HG02981 (cell line): ENCODE results near the gene EXOC2.
"Not testable (repeated sequence)": the region's sequence is repeated elsewhere in the genome, so short reads cannot be mapped to it uniquely, and the experiment has no call there.

Experiments used
- ATAC-seq: cut with Tn5 transposase; IDR thresholded peaks from one replicate; pipeline ENCODE4 v1.9.1; 2021; ENCODE audit warnings: mild to moderate bottlenecking, moderate library complexity; ENCODE audit not compliant: unreplicated experiment

EXOC2 gene

GRCh38 chr6:593139-593906 is 99.6 kb downstream of the EXOC2 start:
- ATAC-seq = no peak

DNA sequence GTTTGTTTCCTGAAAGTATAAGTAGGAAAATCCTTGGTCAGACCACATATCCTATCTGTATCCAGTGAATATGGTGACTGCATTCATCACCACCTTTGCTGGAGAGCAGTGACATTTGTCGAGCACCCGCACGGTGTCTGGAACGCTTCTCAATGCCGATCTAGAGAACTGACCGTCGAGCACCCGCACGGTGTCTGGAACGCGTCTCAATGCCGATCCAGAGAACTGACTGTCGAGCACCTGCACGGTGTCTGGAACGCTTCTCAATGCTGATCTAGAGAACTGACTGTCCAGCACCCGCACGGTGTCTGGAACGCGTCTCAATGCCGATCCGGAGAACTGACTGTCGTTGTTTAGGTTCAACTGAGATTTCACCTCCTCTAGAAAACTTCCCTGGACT is 103.8 kb downstream of the EXOC2 start:
- no peak for ATAC-seq

GRCh38 chr6:586553-586952 is 106.4 kb downstream of the EXOC2 start:
- no peak for ATAC-seq

GRCh38 chr6:583635-584034 is 109.3 kb downstream of the EXOC2 start:
- no peak for ATAC-seq

GRCh38 chr6:583116-583515 is 109.8 kb downstream of the EXOC2 start:
- ATAC-seq = no peak

GRCh38 chr6:582370-582769 is 110.6 kb downstream of the EXOC2 start:
- ATAC-seq = no peak

DNA sequence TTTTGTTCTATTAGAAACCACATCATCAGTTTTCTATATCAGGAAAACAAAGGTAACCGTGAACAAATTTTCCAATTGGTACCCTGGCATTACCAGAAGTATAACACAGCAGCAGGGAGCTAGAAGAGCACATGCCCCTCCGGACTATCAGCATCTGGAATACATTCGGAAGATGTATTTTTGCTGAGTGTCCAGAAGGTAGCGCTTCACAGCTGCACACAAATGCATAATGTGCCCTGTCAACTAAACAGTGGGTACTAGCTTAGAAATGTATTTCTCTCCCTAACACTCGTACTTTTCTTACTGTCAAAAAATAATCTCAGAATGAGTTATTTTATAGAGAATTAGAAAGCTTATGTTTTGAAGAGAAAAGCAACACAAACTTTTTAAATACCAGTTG is 113.6 kb downstream of the EXOC2 start:
- no peak for ATAC-seq

- no peak for ATAC-seq
These were observed 120.2 kb downstream of the EXOC2 start for GRCh38 chr6:572596-573265.

- no peak for ATAC-seq
These were observed 121.0 kb downstream of the EXOC2 start for GRCh38 chr6:571892-572291.

GRCh38 chr6:570825-571224 is 122.1 kb downstream of the EXOC2 start:
- ATAC-seq = no peak

DNA sequence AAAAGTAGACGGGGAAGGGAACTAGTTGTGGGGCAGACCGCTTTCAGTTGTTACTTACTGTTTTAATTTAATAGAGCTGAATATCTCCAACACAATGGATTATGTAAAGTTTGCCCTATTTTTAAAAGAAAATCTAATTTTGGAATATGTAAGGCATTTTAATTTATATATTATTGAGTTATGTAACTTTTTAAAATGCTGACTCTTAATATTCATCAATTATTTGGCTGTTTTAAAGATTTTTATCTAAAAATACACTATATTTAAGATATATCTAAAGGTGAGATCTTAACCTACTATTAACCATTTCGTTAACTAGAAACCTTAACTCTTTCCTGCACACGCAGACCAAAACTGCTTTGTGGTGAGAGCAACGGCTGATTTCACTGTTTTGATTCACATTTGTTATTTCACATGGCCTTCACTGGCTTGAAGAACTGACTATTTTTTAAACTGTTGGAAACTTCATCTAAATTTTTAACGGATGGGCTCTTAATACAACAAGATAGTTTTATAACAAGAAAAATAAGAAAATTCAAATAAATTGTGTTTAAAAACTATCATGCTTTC is 123.9 kb downstream of the EXOC2 start:
- no peak for ATAC-seq

- no peak for ATAC-seq
These were observed 124.9 kb downstream of the EXOC2 start for GRCh38 chr6:568085-568484.

GRCh38 chr6:563863-564262 is 129.1 kb downstream of the EXOC2 start:
- ATAC-seq = no peak

- no peak for ATAC-seq
These were observed 130.8 kb downstream of the EXOC2 start for GRCh38 chr6:562052-562676.

DNA sequence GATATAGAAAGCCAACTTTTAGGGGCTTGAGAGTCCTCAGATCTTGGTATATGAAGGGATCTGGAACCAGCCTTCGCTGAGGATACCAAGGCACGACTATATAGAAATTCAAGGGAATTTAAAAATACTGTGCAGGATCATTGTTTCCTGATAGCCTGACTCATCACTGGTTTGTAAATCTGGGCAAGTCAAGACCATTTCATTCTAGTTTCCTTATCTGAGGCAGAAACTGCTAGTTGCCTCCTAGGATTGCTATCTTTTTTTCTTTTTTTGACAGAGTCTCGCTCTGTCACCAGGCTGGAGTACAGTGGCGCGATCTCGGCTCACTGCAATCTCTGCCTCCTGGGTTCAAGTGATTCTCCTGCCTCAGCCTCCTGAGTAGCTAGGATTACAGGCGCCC is 131.6 kb downstream of the EXOC2 start:
- ATAC-seq = not testable (repeated sequence)

- no peak for ATAC-seq
These were observed 134.0 kb downstream of the EXOC2 start for GRCh38 chr6:558959-559358.

DNA sequence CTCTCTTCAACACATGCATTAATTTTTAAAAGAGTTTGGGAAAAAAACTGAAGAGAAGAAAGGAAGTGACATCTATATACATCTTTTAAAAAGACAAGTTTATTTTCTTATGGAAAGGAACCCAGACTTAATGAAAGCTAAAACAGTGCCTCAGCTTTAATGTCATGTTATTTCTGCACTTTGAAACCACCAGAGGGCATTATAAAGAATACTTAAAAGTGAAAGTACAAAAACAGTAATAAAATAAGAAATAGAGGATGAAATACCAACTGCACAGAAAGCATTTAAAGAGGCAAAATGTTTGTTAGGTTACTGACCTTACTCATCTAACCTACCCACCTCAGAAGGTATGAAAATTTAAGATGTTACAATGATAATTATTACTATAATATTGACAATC is 134.8 kb downstream of the EXOC2 start:
- no peak for ATAC-seq

GRCh38 chr6:551829-552350 is 141.0 kb downstream of the EXOC2 start:
- ATAC-seq = no peak

- ATAC-seq = no peak
These were observed 141.5 kb downstream of the EXOC2 start for GRCh38 chr6:551405-551804.

DNA sequence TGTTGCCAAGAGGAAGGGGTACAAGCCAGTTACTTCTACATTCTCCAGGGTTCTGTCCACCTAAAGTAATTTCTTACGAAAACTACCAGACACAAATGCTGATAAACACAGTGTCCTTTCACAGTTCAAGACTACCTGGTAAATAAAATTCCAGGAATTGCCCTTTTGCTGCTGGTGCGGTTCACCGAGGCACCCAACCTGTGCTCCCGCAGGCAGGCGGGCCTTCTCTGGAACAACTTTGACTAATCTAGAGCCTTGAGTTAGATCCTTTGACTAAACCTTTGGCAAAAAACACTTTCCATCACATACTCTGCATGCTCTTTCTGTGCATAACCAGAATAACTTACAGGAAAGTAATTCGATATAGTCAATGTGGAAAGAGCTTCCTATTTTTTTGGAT is 143.0 kb downstream of the EXOC2 start:
- ATAC-seq = no peak

DNA sequence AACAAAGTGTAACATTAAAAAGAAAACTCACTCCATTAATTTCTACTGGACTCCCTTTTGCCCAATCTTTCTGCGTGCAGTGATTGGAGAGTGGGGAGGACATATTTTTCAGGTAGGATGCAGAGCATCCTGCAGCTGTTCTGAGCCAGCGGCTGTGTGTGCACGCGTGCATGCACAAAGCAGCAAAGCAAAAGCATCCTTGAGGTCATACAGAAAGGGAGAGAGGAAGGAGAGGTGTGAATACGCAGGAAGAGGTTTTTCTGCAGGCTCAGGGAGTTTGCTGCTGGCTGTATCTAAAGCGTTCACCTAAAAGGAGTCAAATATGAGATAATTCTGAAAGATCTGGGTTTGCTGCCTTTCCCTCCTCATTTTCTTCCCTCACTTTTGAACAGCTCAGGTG is 144.4 kb downstream of the EXOC2 start:
- ATAC-seq = no peak

DNA sequence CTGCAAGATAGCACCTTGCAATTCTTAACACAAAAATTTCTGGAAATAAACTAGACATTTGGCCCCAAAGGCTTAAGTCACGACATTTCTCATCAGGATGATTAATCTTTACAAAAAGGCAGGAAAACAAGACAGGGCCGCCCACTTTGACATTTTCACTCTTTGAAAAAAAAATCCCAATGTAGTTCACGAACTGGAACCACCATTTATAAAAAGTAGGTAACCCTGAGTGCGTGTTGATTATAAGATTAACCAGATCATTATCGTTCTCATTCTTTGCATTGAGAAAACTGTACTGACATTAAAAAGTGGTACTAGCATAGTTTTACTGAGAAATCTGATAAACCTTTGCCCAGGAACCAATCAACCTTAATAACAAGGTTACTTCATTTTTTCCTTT is 144.8 kb downstream of the EXOC2 start:
- ATAC-seq = no peak
